ENCODE measurements around the gene ATP6V0D1.

- no peak for TF ChIP-seq CTCF (IDR thresholded peaks at IDR 0.05)
- no peak for TF ChIP-seq EP300 (IDR thresholded peaks at IDR 0.05)
- TF ChIP-seq POLR2AphosphoS5 (IDR thresholded peaks at IDR 0.05) = no peak
- TF ChIP-seq POLR2A (IDR thresholded peaks at IDR 0.05; ENCODE audit: low read depth) = no peak
Observed at GRCh38 chr16:67482233-67482924, 1.4 kb upstream of the ATP6V0D1 start.
